ENCODE results near the gene TSR1.

DNA sequence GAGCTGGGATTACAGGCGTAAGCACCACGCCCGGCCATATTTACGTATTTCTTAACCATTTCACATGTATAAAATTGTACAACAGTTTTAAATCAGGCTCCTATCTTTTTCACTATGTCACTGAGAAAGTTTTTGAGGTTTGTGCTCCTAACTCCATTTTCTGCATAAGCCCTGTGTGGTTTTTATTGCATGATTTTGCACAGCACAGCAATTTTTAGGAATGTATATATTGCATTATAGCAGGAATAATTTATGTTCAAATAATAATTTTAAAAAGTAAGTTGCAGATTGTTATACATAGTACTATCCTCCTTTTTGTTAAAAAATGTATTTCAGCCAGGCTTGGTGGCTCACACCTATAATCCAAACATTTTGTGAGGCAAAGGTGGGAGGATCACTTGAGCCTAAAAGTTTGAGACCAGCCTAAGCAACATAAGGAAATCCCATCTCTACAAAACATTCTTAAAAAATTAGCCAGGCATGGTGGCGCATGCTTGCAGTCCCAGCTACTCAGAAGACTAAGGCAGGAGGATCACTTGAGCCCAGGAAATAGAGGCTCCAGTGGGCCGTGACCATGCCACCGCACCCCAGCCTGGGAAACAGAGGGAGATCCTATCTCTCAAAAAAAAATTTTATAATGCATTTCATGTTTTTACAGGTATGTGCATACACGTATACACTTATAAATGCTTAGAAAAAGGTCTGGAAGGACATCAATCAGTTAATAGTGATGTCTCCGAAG is 58.7 kb downstream of the TSR1 start:
- TF ChIP-seq, protein P1, sequence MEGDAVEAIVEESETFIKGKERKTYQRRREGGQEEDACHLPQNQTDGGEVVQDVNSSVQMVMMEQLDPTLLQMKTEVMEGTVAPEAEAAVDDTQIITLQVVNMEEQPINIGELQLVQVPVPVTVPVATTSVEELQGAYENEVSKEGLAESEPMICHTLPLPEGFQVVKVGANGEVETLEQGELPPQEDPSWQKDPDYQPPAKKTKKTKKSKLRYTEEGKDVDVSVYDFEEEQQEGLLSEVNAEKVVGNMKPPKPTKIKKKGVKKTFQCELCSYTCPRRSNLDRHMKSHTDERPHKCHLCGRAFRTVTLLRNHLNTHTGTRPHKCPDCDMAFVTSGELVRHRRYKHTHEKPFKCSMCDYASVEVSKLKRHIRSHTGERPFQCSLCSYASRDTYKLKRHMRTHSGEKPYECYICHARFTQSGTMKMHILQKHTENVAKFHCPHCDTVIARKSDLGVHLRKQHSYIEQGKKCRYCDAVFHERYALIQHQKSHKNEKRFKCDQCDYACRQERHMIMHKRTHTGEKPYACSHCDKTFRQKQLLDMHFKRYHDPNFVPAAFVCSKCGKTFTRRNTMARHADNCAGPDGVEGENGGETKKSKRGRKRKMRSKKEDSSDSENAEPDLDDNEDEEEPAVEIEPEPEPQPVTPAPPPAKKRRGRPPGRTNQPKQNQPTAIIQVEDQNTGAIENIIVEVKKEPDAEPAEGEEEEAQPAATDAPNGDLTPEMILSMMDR (IDR thresholded peaks at IDR 0.05; ENCODE audit: insufficient read depth, low read depth, low read length), result no peak
- no peak for TF ChIP-seq EZH2 (IDR thresholded peaks at IDR 0.05; ENCODE audit: insufficient read depth, low read length)
